K562 (cell line): Measurements from ENCODE around the gene GLYATL1B.

ENCODE experiments used
- FOXA3 ChIP-seq, 2 experiments: fragments of 450-650 bp in 1 of 2; sonication (generic) in 1 of 2; formaldehyde crosslinking; IDR thresholded peaks in 1 of 2; conservative IDR thresholded peaks in 1 of 2; 2 replicates each; pipeline versions ENCODE4 v1.4.0 to v1.8.0; 2020 to 2022; ENCODE audit warnings: mild to moderate bottlenecking in 2 of 2, missing genetic modification reagents in 1 of 2
- GATAD2B ChIP-seq: fragments of 450-650 bp; IDR thresholded peaks from 2 replicates; pipeline ENCODE4 v1.6.1; 2017; ENCODE audit warnings: mild to moderate bottlenecking, borderline replicate concordance
- HMG20A ChIP-seq: fragments of 450-650 bp; formaldehyde crosslinking; conservative IDR thresholded peaks from 2 replicates; pipeline ENCODE4 v1.4.0; 2020; ENCODE audit warnings: mild to moderate bottlenecking, mixed read lengths
- HNRNPL ChIP-seq: fragments of 200-400 bp; formaldehyde crosslinking; IDR thresholded peaks from 2 replicates; pipeline ENCODE4 v1.6.1; 2017; ENCODE audit warnings: low read depth, mild to moderate bottlenecking, low read length
- KLF6 ChIP-seq: fragments of 250-450 bp; sonication (Bioruptor Pico); IDR thresholded peaks from 2 replicates; pipeline ENCODE4 v1.4.0; 2020; ENCODE audit warnings: mild to moderate bottlenecking, moderate library complexity, borderline replicate concordance
- ZNF217 ChIP-seq: sonication (generic); formaldehyde crosslinking; IDR thresholded peaks from 2 replicates; pipeline ENCODE4 v1.8.0; 2022; ENCODE audit warnings: mild to moderate bottlenecking, missing genetic modification reagents
- TF ChIP-seq, protein P1 (sequence below), 3 experiments: IDR thresholded peaks in 2 of 3; conservative IDR thresholded peaks in 1 of 3; 2 replicates each; pipeline ENCODE4 v1.5.1; 2011 to 2012; ENCODE audit warnings: low read length in 3 of 3, mild to moderate bottlenecking in 3 of 3, control low read depth in 2 of 3, improper control_type of control experiment in 1 of 3, inconsistent platforms in 1 of 3, low read depth in 1 of 3, mixed read lengths in 1 of 3, moderate library complexity in 1 of 3; ENCODE audit not compliant: insufficient read depth in 2 of 3
- TF ChIP-seq, protein P2 (sequence below): fragments of 250-450 bp; sonication (Bioruptor Pico); IDR thresholded peaks from 2 replicates; pipeline ENCODE4 v1.4.0; 2020
- TF ChIP-seq, protein P3 (sequence below): fragments of 200-800 bp; sonication (Bioruptor generic); IDR thresholded peaks from 2 replicates; pipeline ENCODE4 v1.6.1; 2016; ENCODE audit warnings: missing genetic modification characterization, missing compliant biosample characterization

DNA sequence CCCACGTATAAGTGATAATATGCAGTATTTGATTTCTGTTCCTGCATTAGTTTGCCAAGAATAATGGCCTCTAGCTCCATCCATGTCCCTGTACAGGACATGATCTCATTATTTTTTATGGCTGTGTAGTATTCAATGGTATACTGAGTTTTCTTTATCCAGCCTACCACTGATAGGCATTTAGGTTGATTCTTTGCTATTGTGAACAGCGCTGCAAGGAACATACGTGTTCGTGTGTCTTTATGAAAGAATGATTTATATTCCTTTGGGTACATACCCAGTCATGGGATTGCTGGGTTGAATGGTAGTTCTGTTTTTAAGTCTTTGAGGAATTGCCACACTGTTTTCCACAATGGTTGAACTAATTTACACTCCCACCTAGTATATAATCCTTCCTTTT, 55.1 kb downstream of the GLYATL1B start:
- TF ChIP-seq HNRNPL (no peak), GATAD2B (no peak), KLF6 (CRISPR knock-in tag) (no peak), HMG20A (CRISPR knock-in tag) (no peak), FOXA3 (CRISPR knock-in tag; conservative IDR thresholded peaks at IDR 0.05 in 1 of 2, IDR thresholded peaks at IDR 0.05 in 1 of 2) (no peak), ZNF217 (CRISPR knock-in tag) (no peak)
- TF ChIP-seq, protein P1, sequence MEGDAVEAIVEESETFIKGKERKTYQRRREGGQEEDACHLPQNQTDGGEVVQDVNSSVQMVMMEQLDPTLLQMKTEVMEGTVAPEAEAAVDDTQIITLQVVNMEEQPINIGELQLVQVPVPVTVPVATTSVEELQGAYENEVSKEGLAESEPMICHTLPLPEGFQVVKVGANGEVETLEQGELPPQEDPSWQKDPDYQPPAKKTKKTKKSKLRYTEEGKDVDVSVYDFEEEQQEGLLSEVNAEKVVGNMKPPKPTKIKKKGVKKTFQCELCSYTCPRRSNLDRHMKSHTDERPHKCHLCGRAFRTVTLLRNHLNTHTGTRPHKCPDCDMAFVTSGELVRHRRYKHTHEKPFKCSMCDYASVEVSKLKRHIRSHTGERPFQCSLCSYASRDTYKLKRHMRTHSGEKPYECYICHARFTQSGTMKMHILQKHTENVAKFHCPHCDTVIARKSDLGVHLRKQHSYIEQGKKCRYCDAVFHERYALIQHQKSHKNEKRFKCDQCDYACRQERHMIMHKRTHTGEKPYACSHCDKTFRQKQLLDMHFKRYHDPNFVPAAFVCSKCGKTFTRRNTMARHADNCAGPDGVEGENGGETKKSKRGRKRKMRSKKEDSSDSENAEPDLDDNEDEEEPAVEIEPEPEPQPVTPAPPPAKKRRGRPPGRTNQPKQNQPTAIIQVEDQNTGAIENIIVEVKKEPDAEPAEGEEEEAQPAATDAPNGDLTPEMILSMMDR (IDR thresholded peaks at IDR 0.05 in 2 of 3, conservative IDR thresholded peaks at IDR 0.05 in 1 of 3; ENCODE audit: insufficient read depth in 2 of 3, low read depth in 1 of 3, low read length in 3 of 3): no peak
- TF ChIP-seq, protein P2, sequence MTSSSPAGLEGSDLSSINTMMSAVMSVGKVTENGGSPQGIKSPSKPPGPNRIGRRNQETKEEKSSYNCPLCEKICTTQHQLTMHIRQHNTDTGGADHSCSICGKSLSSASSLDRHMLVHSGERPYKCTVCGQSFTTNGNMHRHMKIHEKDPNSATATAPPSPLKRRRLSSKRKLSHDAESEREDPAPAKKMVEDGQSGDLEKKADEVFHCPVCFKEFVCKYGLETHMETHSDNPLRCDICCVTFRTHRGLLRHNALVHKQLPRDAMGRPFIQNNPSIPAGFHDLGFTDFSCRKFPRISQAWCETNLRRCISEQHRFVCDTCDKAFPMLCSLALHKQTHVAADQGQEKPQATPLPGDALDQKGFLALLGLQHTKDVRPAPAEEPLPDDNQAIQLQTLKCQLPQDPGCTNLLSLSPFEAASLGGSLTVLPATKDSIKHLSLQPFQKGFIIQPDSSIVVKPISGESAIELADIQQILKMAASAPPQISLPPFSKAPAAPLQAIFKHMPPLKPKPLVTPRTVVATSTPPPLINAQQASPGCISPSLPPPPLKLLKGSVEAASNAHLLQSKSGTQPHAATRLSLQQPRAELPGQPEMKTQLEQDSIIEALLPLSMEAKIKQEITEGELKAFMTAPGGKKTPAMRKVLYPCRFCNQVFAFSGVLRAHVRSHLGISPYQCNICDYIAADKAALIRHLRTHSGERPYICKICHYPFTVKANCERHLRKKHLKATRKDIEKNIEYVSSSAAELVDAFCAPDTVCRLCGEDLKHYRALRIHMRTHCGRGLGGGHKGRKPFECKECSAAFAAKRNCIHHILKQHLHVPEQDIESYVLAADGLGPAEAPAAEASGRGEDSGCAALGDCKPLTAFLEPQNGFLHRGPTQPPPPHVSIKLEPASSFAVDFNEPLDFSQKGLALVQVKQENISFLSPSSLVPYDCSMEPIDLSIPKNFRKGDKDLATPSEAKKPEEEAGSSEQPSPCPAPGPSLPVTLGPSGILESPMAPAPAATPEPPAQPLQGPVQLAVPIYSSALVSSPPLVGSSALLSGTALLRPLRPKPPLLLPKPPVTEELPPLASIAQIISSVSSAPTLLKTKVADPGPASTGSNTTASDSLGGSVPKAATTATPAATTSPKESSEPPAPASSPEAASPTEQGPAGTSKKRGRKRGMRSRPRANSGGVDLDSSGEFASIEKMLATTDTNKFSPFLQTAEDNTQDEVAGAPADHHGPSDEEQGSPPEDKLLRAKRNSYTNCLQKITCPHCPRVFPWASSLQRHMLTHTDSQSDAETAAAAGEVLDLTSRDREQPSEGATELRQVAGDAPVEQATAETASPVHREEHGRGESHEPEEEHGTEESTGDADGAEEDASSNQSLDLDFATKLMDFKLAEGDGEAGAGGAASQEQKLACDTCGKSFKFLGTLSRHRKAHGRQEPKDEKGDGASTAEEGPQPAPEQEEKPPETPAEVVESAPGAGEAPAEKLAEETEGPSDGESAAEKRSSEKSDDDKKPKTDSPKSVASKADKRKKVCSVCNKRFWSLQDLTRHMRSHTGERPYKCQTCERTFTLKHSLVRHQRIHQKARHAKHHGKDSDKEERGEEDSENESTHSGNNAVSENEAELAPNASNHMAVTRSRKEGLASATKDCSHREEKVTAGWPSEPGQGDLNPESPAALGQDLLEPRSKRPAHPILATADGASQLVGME (CRISPR knock-in tag): no peak
- TF ChIP-seq, protein P3, sequence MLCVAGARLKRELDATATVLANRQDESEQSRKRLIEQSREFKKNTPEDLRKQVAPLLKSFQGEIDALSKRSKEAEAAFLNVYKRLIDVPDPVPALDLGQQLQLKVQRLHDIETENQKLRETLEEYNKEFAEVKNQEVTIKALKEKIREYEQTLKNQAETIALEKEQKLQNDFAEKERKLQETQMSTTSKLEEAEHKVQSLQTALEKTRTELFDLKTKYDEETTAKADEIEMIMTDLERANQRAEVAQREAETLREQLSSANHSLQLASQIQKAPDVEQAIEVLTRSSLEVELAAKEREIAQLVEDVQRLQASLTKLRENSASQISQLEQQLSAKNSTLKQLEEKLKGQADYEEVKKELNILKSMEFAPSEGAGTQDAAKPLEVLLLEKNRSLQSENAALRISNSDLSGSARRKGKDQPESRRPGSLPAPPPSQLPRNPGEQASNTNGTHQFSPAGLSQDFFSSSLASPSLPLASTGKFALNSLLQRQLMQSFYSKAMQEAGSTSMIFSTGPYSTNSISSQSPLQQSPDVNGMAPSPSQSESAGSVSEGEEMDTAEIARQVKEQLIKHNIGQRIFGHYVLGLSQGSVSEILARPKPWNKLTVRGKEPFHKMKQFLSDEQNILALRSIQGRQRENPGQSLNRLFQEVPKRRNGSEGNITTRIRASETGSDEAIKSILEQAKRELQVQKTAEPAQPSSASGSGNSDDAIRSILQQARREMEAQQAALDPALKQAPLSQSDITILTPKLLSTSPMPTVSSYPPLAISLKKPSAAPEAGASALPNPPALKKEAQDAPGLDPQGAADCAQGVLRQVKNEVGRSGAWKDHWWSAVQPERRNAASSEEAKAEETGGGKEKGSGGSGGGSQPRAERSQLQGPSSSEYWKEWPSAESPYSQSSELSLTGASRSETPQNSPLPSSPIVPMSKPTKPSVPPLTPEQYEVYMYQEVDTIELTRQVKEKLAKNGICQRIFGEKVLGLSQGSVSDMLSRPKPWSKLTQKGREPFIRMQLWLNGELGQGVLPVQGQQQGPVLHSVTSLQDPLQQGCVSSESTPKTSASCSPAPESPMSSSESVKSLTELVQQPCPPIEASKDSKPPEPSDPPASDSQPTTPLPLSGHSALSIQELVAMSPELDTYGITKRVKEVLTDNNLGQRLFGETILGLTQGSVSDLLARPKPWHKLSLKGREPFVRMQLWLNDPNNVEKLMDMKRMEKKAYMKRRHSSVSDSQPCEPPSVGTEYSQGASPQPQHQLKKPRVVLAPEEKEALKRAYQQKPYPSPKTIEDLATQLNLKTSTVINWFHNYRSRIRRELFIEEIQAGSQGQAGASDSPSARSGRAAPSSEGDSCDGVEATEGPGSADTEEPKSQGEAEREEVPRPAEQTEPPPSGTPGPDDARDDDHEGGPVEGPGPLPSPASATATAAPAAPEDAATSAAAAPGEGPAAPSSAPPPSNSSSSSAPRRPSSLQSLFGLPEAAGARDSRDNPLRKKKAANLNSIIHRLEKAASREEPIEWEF (CRISPR knock-in tag): no peak
